Motor neuron (in vitro differentiated cells): Measurements from ENCODE around the gene FGF8. TPM values are rescaled to one million over a fixed set of nuclear protein-coding genes. Genes with fewer than 3 reads are reported as not detected.

Source experiments
- ATAC-seq, 8 experiments: fragments of 200-7000 bp; cut with Tn5 transposase; replicated peaks in 6 of 8; 2 replicates each; pipeline ENCODE4 v1.8.0; 2021; ENCODE audit warnings: mild to moderate bottlenecking in 8 of 8, moderate library complexity in 8 of 8
- H3K27ac ChIP-seq, 2 donors: fragments of 250-450 bp; sonication (Bioruptor Pico); 2 replicates each; pipeline ENCODE4 v1.9.0; 2021; ENCODE audit warnings: antibody characterized with exemption in 2 of 2, mild to moderate bottlenecking in 2 of 2, moderate library complexity in 1 of 2
- H3K4me1 ChIP-seq, 2 donors: fragments of 250-450 bp; sonication (Bioruptor Pico); replicated peaks in 1 of 2; 2 replicates each; pipeline ENCODE4 v1.6.1; 2021; ENCODE audit warnings: antibody characterized with exemption in 2 of 2, mild to moderate bottlenecking in 2 of 2, moderate library complexity in 1 of 2
- H3K4me3 ChIP-seq, 5 donors: fragments of 250-450 bp; sonication (Bioruptor Pico); 2 replicates each; pipeline ENCODE4 v1.9.0; 2021; ENCODE audit warnings: antibody characterized with exemption in 5 of 5, mild to moderate bottlenecking in 5 of 5, moderate library complexity in 4 of 5
- WGBS, 10 experiments: fragments of 450-650 bp; shearing (Covaris generic); methylation state at CpG; one replicate each; pipeline ENCODE4 v1.0.0; 2022; 5-methylcytosine and 5-hydroxymethylcytosine counted together
- in situ Hi-C, 9 experiments: fragments of 400-800 bp; cut with MboI; loops; one replicate each; pipeline ENCODE4 v1.15.0; 2021; ENCODE audit warnings: low sequenced_read_pairs in 9 of 9, low pct_unique_long_range_greater_than_20kb in 2 of 9; ENCODE audit not compliant: unreplicated experiment in 9 of 9
- total RNA-seq, 8 experiments: library from RNA; unstranded; fragments of 300-600 nt; gene quantifications; 2 replicates each; pipeline versions ENCODE4 v1.2.3 to v1.2.4, GENCODE V29; 2022

Gene FGF8, protein sequence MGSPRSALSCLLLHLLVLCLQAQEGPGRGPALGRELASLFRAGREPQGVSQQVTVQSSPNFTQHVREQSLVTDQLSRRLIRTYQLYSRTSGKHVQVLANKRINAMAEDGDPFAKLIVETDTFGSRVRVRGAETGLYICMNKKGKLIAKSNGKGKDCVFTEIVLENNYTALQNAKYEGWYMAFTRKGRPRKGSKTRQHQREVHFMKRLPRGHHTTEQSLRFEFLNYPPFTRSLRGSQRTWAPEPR
- 1 to 10 TPM in 1 of 8 experiments, under 1 TPM in 2, not detected in 5; 0.27 to 1.0 (median 0.63) TPM for total RNA-seq

DNA sequence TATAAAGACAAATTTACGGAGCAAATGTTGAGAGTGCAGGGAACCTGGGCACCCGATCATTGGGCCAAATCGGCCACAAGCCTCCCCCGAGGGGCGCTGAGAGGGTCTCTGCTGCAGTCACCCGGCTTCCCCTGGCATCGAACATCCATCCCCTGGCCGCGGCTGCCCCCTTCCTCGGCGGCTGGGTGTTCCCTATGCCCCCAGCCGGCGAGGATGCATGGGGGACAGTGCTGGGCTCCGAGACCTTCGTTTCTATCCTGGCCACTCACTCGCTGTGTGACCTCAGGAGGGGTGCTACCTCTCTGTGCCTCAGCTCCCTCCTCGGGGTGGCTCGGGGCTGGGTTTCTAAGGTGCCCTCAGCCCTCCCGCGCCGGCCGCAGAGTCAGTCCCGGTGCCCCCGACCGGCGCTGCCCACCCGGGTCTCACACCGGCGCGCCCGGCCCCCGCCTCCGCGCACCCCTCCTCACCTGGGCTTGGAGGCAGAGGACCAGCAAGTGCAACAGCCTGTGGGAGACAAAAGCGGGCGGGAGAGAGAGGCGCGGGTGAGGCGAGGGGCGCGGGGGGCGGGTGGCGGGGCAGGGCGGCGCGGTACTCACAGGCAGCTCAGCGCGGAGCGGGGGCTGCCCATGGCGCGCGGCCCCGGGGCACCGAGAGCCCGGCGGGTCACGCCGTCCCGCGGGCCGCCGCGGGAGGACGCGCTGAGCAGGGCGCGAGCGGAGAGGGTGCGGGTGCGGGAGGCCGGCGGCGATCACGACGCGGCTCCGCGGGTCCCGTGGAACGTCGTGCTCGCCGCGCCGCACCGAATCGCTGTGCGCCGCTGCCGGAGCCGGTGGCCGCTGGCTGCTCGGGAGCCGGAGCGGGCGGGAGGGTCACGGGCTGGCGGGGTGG lies at the start of gene FGF8:
Gene FGF8 (minus strand): TSS at position 842 of the 888 bp plus-strand sequence. CDS start 214 bp downstream, at position 628.
- 0 to 40% (median 8%) methylated on average over 1 to 7 of the region's 98 CpGs; no CpG with 5 or more reads in 7 of the 10 experiments for WGBS, 10 experiments
- peak within 1 kb of the TSS; percentile 33 to 47 (median 43) for H3K4me3 ChIP-seq
- peaks cover 8 to 29% of the 10 kb centered on the region in 2 donors for H3K4me1 ChIP-seq
- in situ Hi-C loops, result loop anchor here in 5 of 9 experiments (10.0 to 25.0 kb wide), 3 partner anchors 163 to 563 kb away; no protein-coding TSS in a partner anchor
- H3K27ac ChIP-seq, result no peak within 1 kb of the TSS
- peak in 6 of 8 experiments; percentile 14 to 53 (median 38) for ATAC-seq

DNA sequence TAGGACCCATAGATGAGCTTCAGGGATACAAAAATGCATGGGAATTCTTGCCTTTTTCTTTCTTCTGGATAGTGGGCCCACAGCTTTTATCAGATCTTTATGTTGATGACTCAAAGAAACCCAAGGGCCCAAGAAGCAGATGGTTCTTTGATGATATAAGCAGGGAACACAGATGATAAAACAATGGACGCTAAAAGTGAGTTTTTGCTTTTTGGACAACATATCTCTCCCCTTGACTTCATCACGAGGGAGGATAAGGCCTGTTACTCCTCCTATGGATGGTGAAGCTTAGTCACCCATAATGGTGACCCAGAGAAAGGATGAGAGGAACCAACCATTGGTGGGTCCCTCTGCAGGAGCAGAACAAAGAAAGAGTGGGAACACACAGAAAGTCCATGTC lies 48.8 kb upstream of the FGF8 start:
- 58 to 100% (median 100%) methylated on average over 1 to 2 of the region's 2 CpGs; no CpG with 5 or more reads in 3 of the 10 experiments for WGBS, 10 experiments
- in situ Hi-C loops, result loop anchor here in 4 of 9 experiments (25.0 kb wide), 1 partner anchor 188 kb away; no protein-coding TSS in a partner anchor
- Histone ChIP-seq H3K4me3 (no peak overlapping the region), H3K4me1 (peaks cover 11 to 12% of the 10 kb centered on the region in 2 donors), H3K27ac (no peak overlapping the region)
- ATAC-seq, result no peak

DNA sequence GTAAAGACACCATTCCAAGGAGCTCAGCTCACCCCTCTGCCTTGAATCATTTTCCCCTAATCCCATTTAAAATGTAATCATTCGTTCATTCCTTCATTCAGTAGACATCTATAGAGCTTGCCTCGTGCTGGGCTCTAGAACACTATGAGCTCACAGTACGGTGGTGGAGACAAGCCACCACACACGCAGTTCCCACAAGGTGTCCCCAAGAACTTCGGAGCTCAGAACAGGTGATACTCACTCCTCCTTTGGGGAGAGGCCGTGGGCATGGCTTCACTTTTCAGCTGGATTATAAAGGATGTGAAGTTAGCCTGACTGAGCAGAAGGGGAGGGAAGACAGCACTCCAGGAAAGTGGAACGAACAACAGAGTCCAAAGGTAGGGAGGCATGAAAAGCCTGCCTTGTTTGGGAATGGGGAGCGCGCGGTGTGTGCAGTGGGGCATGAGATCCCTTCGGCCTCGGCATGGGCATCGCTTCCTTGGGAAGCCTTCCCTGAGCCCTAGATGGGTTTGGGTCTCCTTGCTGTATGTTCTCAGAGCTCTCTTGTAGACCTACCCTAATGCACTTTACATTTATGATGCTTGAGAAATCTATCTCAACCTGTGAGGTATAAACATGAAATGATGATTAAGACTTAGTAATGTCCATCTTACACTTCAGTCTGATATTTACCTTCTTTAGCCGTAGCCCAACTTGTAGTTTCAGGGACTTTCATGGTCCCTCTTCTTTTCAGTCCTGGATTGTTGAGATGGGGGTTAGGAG lies 43.1 kb upstream of the FGF8 start:
- peak overlapping the region; percentile 76 to 94 (median 82) for H3K4me3 ChIP-seq
- in situ Hi-C loops, result no loop called here
- WGBS, 10 experiments, result 0 to 80% (median 25%) methylated on average over 1 to 8 of the region's 14 CpGs; no CpG with 5 or more reads in 1 of the 10 experiments
- peaks cover 9 to 13% of the 10 kb centered on the region in 2 donors for H3K4me1 ChIP-seq
- peak overlapping the region; percentile 49 to 98 for H3K27ac ChIP-seq
- peak; percentile 23 to 56 (median 48) for ATAC-seq

DNA sequence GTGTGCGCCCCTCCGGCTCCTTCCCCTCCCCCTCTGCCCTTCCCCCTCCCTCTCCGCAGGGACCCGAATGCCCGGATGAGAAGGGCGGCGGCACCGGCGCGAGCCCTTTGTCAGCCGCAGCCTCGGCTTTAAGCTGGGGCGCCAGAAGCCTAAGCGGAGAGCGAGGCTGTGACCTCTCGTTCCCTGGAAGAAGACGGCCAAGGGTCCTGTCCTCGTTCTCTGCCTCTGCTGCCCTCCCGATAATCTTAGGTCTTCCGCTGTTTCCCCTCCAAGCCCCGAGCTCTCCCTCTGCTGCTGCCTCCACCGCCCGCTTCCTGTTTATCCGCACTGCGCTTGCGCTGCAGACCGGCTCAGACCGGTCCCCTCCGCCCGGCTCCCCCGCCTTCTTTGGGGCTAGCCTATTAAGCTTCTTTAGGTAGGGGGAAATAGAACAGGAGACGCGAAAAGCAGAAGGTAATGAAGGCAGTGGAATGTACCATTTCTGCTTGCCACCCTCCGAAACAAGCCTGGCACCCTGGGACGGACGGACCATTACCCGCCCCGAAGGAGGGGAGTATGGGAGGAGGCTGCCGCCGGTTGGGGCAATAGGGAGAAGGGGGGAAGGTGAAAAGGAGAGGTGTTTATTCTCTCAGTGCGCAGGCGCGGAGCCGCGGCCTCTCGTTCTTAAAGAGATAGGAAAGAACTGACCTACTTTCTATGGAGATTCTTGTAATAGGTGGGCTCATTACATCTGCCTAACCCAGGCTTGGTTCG lies 42.4 kb upstream of the FGF8 start, which contains the start of gene OGA:
Gene OGA (minus strand): TSS at position 326 of the 753 bp plus-strand sequence. CDS start 422 bp downstream, outside the sequence.
- 0% methylated on average over 1 to 13 of the region's 47 CpGs; no CpG with 5 or more reads in 3 of the 10 experiments for WGBS, 10 experiments
- H3K4me1 ChIP-seq, result peaks cover 11 to 13% of the 10 kb centered on the region in 2 donors
- H3K4me3 ChIP-seq, result peak within 1 kb of the TSS; percentile 76 to 94 (median 82)
- ATAC-seq, result peak; percentile 81 to 94 (median 92)
- H3K27ac ChIP-seq, result peak within 1 kb of the TSS; percentile 97 to 98
- in situ Hi-C loops, result no loop called here

DNA sequence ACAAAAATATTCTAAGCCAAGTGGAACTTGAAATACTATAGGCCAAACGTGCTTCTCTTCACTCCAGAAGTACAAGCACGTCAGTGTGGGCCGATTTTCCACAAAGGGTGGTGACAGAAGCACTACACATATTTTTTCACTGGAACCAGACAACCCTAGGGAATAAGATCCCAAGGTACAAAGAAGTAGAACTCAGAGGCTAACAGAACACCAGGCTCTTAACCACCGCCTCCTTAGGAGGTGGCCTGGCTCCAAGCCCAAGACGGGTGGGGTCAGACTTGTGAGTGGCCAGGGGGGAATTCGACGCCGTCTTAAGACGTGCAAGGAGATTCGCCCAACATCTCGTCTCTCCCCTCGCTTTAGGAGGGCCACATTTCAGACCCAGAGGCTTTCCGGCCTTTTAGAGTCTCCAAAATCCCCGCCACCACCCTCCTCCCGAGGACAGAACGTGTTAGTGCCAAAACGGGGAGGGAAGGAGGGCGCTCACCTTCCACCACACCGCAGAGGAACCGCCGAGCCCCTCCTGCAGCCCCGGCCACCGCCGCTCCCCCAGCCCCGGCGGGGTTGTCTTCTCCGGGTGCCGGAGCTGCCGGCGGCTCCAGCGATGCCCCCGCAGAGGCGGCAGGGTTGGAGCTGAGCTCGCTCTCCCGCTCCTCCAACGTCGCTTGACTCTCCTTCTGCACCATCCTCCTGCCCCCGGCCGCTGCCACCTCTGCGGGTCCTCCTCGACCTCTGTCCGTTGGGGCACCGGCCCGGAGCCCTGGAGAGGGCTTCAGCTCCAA lies 41.6 kb upstream of the FGF8 start:
- Histone ChIP-seq H3K4me1 (peaks cover 11 to 17% of the 10 kb centered on the region in 2 donors), H3K27ac (peak overlapping the region; percentile 97 to 98), H3K4me3 (peak overlapping the region; percentile 76 to 94 (median 82))
- in situ Hi-C loops, result no loop called here
- WGBS, 10 experiments, result 0 to 10% (median 0%) methylated on average over 1 to 12 of the region's 44 CpGs; no CpG with 5 or more reads in 3 of the 10 experiments
- peak in 3 of 8 experiments; percentile 39 to 61 (median 40) for ATAC-seq

DNA sequence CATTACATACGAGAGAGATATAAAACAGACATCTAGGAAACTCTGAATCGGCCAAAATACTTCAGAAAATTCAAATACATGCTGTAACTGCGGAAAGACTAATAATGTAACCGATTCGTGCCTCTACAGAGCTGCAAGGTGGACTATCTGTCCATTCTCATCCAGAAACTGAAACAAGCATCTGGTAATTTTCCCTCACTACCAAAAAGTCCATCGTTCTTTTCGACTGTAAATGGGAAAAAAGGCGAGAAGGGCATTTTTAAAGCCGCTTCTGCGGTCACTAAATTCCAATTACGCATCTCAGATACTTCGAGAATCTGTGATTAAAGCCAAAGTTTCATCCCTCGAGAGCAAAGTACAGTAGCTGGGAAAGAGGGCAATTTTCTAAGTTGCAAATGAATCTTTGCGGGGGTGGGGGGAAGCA lies 41.0 kb upstream of the FGF8 start:
- in situ Hi-C loops, result no loop called here
- Histone ChIP-seq H3K27ac (no peak overlapping the region), H3K4me1 (peaks cover 11 to 20% of the 10 kb centered on the region in 2 donors), H3K4me3 (peak overlapping the region; percentile 76 to 94 (median 82))
- no peak for ATAC-seq
- 0 to 18% (median 0%) methylated on average over 6 to 12 of the region's 14 CpGs for WGBS, 10 experiments

DNA sequence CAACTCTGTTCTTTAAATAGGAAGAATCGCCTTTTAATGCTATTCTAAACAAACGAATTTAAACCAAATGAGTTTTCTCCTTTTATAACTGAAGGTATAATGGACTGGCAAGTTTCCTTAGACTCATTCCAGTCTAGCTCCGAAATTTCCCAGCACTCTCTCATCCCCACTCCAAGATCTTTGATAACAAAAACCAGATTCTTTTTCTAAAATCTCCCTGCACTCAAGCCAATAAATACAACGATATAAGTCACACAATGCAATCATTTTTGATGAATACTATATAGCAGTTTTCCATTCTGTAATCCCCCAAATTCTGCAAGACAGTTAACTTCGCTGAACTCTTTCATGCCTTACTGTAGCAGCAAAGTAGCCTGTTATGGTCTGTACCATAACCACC lies 40.5 kb upstream of the FGF8 start:
- 0 to 3% (median 0%) methylated on average over 2 to 5 of the region's 5 CpGs for WGBS, 10 experiments
- Histone ChIP-seq H3K4me3 (peak overlapping the region; percentile 76 to 94 (median 82)), H3K4me1 (peaks cover 11 to 20% of the 10 kb centered on the region in 2 donors), H3K27ac (no peak overlapping the region)
- no peak for ATAC-seq
- in situ Hi-C loops, result no loop called here

DNA sequence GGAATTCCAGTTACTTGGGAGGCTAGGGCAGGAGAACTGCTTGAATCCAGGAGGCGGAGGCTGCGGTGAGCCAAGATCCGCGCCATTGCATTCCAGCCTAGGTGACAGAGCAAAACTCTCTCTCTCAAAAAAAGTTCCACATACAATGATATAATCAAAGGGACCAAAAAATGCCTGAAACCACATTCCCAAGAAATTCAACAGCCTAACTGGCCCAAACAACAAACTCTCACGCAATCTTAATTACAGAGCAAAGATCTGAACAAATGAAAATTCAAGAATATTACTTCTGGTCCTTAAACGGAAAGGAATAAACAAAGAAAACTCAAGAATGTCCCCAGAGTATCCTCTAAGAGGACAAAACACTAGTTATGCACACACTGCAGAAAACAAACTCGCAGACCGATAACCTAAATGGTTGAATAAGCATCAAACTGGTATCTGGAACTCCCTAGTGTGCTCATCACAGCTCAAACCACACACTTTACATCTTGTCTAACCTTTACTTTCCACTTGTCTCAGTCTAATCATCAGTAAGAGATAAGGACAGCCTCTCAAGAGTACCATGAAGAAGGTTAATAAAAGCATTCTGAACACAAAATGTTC lies 38.7 kb upstream of the FGF8 start:
- 62 to 95% (median 80%) methylated on average over 1 to 8 of the region's 8 CpGs; no CpG with 5 or more reads in 1 of the 10 experiments for WGBS, 10 experiments
- ATAC-seq, result no peak
- Histone ChIP-seq H3K4me3 (peak overlapping the region; percentile 76 to 94 (median 82)), H3K4me1 (peaks cover 8 to 17% of the 10 kb centered on the region in 2 donors), H3K27ac (no peak overlapping the region)
- in situ Hi-C loops, result no loop called here

DNA sequence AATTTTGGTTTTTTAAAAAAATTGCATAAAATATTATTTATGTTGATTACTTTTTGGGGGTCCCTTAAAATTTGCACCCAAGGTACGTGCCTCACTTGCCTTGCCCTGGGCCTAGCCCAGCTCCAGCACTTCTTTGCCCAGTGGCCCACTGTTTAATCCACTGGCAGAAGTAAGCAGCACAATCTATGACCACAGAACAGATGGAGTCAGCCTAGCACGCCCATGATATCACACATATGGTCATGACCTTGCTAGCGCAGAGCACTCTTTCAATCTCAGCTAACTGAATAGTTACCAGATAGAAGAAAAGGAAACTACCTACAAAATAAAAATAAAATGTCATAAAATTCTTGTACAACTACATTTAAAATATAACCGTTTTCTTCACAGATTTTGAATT lies 36.7 kb upstream of the FGF8 start:
- in situ Hi-C loops, result no loop called here
- no peak overlapping the region for H3K4me3 ChIP-seq
- 50 to 100% (median 88%) methylated on average over 1 to 4 of the region's 4 CpGs for WGBS, 10 experiments
- peaks cover 5 to 14% of the 10 kb centered on the region in 2 donors for H3K4me1 ChIP-seq
- no peak overlapping the region for H3K27ac ChIP-seq
- peak in 1 of 8 experiments; percentile 42 for ATAC-seq

DNA sequence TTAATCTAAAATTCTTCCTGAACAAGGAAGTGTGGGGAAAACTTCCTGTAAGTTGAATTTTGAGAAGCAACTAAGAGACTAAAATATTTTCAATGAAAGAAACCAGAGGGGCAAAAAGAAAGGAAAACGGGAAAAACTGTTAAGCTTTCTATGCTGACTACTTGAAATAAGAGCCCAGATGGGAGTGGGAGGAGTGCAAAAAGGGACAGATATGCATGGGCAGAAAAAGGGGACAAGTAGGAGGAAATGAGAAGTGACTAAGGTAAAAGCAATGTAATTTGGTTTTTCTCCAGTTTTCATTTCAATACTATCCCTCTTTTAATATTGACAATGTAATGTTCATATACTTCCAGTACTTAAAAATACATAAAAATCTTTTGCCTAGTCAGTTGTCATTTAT lies 31.2 kb upstream of the FGF8 start:
- in situ Hi-C loops, result no loop called here
- 36 to 100% (median 92%) methylated on average over 1 of the region's 1 CpG; no CpG with 5 or more reads in 1 of the 10 experiments for WGBS, 10 experiments
- Histone ChIP-seq H3K27ac (no peak overlapping the region), H3K4me3 (no peak overlapping the region), H3K4me1 (no peaks in the 10 kb centered on the region)
- ATAC-seq, result peak in 2 of 8 experiments; percentile 21 to 25

DNA sequence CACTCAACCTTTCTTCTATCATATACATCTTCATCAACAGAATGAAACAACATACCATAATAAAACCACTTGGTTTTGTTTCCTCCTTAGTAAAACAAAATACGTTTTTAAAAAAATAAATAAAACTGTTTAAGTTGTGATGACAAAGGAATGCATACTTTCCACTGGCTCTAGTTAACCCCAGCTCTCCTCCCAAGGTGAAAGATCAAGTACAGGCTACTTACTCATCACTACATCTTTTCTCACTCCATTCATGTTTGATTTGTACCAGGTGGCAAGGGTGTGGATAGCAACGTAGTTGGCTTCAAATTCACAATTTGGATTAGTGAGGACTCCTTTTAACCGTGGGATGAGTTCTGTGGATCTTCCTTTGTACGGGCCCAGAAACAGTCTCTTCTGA lies 27.6 kb upstream of the FGF8 start:
- H3K27ac ChIP-seq, result no peak overlapping the region
- 19 to 100% (median 87%) methylated on average over 1 to 4 of the region's 4 CpGs for WGBS, 10 experiments
- in situ Hi-C loops, result no loop called here

More for the DNA sequence above, 27.6 kb upstream of the FGF8 start:
- no peak for ATAC-seq
- Histone ChIP-seq H3K4me3 (no peak overlapping the region), H3K4me1 (no peaks in the 10 kb centered on the region)
